GM23338 (cell line): ENCODE results near the gene DGCR8. TPM values are rescaled to one million over a fixed set of nuclear protein-coding genes. Genes with fewer than 3 reads are reported as not detected.

Experiments used
- ATAC-seq: fragments of 200-7000 bp; cut with Tn5 transposase; 3 replicates; pipeline ENCODE4 v1.9.1; 2020
- DNase-seq: peaks from one replicate; pipeline ENCODE4 v3.0.0-alpha.2; 2015; ENCODE audit warnings: low spot score
- H2AFZ ChIP-seq: fragments of 200-600 bp; sonication (generic); 2 replicates; pipeline ENCODE4 v1.8.0; 2016; ENCODE audit warnings: antibody characterized with exemption, mild to moderate bottlenecking, moderate library complexity
- H3F3A ChIP-seq: fragments of 200-600 bp; sonication (generic); replicated peaks from 2 replicates; pipeline ENCODE4 v1.8.0; 2017; ENCODE audit warnings: antibody characterized with exemption, mixed run types, low read depth
- H3K27ac ChIP-seq: fragments of 200-600 bp; sonication (generic); 2 replicates; pipeline ENCODE4 v1.6.1; 2016; ENCODE audit warnings: low read depth
- H3K27me3 ChIP-seq: fragments of 200-600 bp; sonication (generic); 2 replicates; pipeline ENCODE4 v1.8.0; 2016; ENCODE audit warnings: mild to moderate bottlenecking, mixed run types, moderate library complexity; ENCODE audit not compliant: insufficient read depth
- H3K36me3 ChIP-seq: fragments of 200-600 bp; sonication (generic); 2 replicates; pipeline ENCODE4 v1.8.0; 2016; ENCODE audit warnings: mild to moderate bottlenecking; ENCODE audit not compliant: insufficient read depth
- H3K4me1 ChIP-seq: fragments of 200-600 bp; sonication (generic); 2 replicates; pipeline ENCODE4 v1.8.0; 2016; ENCODE audit warnings: mild to moderate bottlenecking, moderate library complexity; ENCODE audit not compliant: insufficient read depth
- H3K4me2 ChIP-seq: fragments of 200-600 bp; sonication (generic); 2 replicates; pipeline ENCODE4 v1.7.1; 2017; ENCODE audit warnings: mixed run types
- H3K4me3 ChIP-seq: fragments of 200-600 bp; sonication (generic); 2 replicates; pipeline ENCODE4 v1.6.1; 2016; ENCODE audit warnings: mixed run types
- H3K79me2 ChIP-seq: fragments of 200-600 bp; sonication (generic); replicated peaks from 2 replicates; pipeline ENCODE4 v1.8.0; 2017; ENCODE audit warnings: mild to moderate bottlenecking; ENCODE audit not compliant: insufficient read depth
- H3K9me2 ChIP-seq: fragments of 200-600 bp; sonication (generic); 2 replicates; pipeline ENCODE4 v1.8.0; 2017; ENCODE audit not compliant: insufficient read depth
- H4K20me1 ChIP-seq: fragments of 200-600 bp; sonication (generic); replicated peaks from 2 replicates; pipeline ENCODE4 v1.8.0; 2017; ENCODE audit warnings: mild to moderate bottlenecking; ENCODE audit not compliant: insufficient read depth
- H3K27ac Mint-ChIP-seq: 2 replicates; pipeline ENCODE4 v1.8.0; 2020; ENCODE audit warnings: inconsistent platforms, mild to moderate bottlenecking, moderate library complexity, mixed read lengths
- H3K27me3 Mint-ChIP-seq: 3 replicates; pipeline ENCODE4 v1.8.0; 2022; ENCODE audit warnings: low read depth, mild to moderate bottlenecking, moderate library complexity, mixed read lengths, inconsistent platforms; ENCODE audit not compliant: insufficient read depth, poor library complexity
- H3K36me3 Mint-ChIP-seq: 3 replicates; pipeline ENCODE4 v1.8.0; 2021; ENCODE audit warnings: low read depth, mild to moderate bottlenecking, inconsistent platforms, moderate library complexity, mixed read lengths
- H3K4me1 Mint-ChIP-seq: 3 replicates; pipeline ENCODE4 v1.8.0; 2020; ENCODE audit warnings: mild to moderate bottlenecking, inconsistent platforms, mixed read lengths
- H3K4me3 Mint-ChIP-seq: 3 replicates; pipeline ENCODE4 v1.8.0; 2021; ENCODE audit warnings: moderate library complexity, mild to moderate bottlenecking, inconsistent platforms, mixed read lengths
- H3K9me3 Mint-ChIP-seq: 3 replicates; pipeline ENCODE4 v1.8.0; 2020; ENCODE audit warnings: moderate library complexity, mild to moderate bottlenecking, inconsistent platforms, mixed read lengths
- CREB1 ChIP-seq: fragments of 250-450 bp; sonication (Bioruptor Pico); IDR thresholded peaks from 2 replicates; pipeline ENCODE4 v1.5.0; 2020; ENCODE audit warnings: low read depth, mild to moderate bottlenecking, moderate library complexity
- EZH2 ChIP-seq: fragments of 200-600 bp; sonication (generic); IDR thresholded peaks from one replicate; pipeline ENCODE4 v1.8.0; 2017; ENCODE audit warnings: antibody characterized with exemption, mild to moderate bottlenecking, low read depth; ENCODE audit not compliant: unreplicated experiment
- EZH2phosphoT487 ChIP-seq: fragments of 200-600 bp; sonication (generic); IDR thresholded peaks from one replicate; pipeline ENCODE4 v1.8.1; 2018; ENCODE audit warnings: antibody characterized with exemption; ENCODE audit not compliant: unreplicated experiment
- STAT1 ChIP-seq: IDR thresholded peaks from one replicate; pipeline ENCODE4 v1.6.1; 2016; ENCODE audit warnings: antibody characterized with exemption; ENCODE audit not compliant: unreplicated experiment
- ZNF114 ChIP-seq: fragments of 250-450 bp; sonication (Bioruptor Pico); IDR thresholded peaks from 2 replicates; pipeline ENCODE4 v1.5.0; 2020; ENCODE audit warnings: mild to moderate bottlenecking, moderate library complexity
- ZNF331 ChIP-seq: fragments of 250-450 bp; sonication (Bioruptor Pico); IDR thresholded peaks from 2 replicates; pipeline ENCODE4 v1.5.0; 2020; ENCODE audit warnings: low read depth, mild to moderate bottlenecking, moderate library complexity
- polyA plus RNA-seq: library from polyadenylated mRNA; unstranded; fragments of >200 nt; fragmentation: Nextera tagmentation; extraction: Ambion mirVana; gene quantifications from 2 replicates; pipeline ENCODE4 v1.2.1, GENCODE V29; 2016
- total RNA-seq: library from RNA; depleted of rRNA; stranded (reverse); fragments of >200 nt; shearing (Covaris generic); gene quantifications from 2 replicates; pipeline ENCODE4 v1.2.3, GENCODE V29; 2014
- TF ChIP-seq, protein P1 (sequence below): fragments of 250-450 bp; sonication (Bioruptor Pico); IDR thresholded peaks from 2 replicates; pipeline ENCODE4 v1.5.0; 2020; ENCODE audit warnings: mild to moderate bottlenecking, moderate library complexity

DGCR8 gene
- total and polyA plus RNA-seq, 2 experiments from 2014 or later, result 12.2 to 48.9 TPM

GRCh38 chr22:20065896-20066616 lies 14.0 kb upstream of the DGCR8 start:
- H3K4me3 ChIP-seq, result no peak overlapping the region
- no peaks in the 10 kb centered on the region for H3K36me3 ChIP-seq
- no peak for ATAC-seq
- H3K9me2 ChIP-seq, result no peaks in the 10 kb centered on the region
- no peaks in the 10 kb centered on the region for H4K20me1 ChIP-seq
- Mint-ChIP-seq H3K9me3 (no peaks in the 10 kb centered on the region), H3K27me3 (peaks cover 7% of the 10 kb centered on the region), H3K36me3 (no peaks in the 10 kb centered on the region; the same call in 2 of the 3 replicates), H3K27ac (no peak overlapping the region), H3K4me3 (no peak overlapping the region), H3K4me1 (no peaks in the 10 kb centered on the region)
- no peak for TF ChIP-seq ZNF114 (CRISPR knock-in tag)
- TF ChIP-seq CREB1 (CRISPR knock-in tag), result no peak
- TF ChIP-seq STAT1, result no peak
- no peak for TF ChIP-seq EZH2
- TF ChIP-seq EZH2phosphoT487, result no peak
- TF ChIP-seq, protein P1, sequence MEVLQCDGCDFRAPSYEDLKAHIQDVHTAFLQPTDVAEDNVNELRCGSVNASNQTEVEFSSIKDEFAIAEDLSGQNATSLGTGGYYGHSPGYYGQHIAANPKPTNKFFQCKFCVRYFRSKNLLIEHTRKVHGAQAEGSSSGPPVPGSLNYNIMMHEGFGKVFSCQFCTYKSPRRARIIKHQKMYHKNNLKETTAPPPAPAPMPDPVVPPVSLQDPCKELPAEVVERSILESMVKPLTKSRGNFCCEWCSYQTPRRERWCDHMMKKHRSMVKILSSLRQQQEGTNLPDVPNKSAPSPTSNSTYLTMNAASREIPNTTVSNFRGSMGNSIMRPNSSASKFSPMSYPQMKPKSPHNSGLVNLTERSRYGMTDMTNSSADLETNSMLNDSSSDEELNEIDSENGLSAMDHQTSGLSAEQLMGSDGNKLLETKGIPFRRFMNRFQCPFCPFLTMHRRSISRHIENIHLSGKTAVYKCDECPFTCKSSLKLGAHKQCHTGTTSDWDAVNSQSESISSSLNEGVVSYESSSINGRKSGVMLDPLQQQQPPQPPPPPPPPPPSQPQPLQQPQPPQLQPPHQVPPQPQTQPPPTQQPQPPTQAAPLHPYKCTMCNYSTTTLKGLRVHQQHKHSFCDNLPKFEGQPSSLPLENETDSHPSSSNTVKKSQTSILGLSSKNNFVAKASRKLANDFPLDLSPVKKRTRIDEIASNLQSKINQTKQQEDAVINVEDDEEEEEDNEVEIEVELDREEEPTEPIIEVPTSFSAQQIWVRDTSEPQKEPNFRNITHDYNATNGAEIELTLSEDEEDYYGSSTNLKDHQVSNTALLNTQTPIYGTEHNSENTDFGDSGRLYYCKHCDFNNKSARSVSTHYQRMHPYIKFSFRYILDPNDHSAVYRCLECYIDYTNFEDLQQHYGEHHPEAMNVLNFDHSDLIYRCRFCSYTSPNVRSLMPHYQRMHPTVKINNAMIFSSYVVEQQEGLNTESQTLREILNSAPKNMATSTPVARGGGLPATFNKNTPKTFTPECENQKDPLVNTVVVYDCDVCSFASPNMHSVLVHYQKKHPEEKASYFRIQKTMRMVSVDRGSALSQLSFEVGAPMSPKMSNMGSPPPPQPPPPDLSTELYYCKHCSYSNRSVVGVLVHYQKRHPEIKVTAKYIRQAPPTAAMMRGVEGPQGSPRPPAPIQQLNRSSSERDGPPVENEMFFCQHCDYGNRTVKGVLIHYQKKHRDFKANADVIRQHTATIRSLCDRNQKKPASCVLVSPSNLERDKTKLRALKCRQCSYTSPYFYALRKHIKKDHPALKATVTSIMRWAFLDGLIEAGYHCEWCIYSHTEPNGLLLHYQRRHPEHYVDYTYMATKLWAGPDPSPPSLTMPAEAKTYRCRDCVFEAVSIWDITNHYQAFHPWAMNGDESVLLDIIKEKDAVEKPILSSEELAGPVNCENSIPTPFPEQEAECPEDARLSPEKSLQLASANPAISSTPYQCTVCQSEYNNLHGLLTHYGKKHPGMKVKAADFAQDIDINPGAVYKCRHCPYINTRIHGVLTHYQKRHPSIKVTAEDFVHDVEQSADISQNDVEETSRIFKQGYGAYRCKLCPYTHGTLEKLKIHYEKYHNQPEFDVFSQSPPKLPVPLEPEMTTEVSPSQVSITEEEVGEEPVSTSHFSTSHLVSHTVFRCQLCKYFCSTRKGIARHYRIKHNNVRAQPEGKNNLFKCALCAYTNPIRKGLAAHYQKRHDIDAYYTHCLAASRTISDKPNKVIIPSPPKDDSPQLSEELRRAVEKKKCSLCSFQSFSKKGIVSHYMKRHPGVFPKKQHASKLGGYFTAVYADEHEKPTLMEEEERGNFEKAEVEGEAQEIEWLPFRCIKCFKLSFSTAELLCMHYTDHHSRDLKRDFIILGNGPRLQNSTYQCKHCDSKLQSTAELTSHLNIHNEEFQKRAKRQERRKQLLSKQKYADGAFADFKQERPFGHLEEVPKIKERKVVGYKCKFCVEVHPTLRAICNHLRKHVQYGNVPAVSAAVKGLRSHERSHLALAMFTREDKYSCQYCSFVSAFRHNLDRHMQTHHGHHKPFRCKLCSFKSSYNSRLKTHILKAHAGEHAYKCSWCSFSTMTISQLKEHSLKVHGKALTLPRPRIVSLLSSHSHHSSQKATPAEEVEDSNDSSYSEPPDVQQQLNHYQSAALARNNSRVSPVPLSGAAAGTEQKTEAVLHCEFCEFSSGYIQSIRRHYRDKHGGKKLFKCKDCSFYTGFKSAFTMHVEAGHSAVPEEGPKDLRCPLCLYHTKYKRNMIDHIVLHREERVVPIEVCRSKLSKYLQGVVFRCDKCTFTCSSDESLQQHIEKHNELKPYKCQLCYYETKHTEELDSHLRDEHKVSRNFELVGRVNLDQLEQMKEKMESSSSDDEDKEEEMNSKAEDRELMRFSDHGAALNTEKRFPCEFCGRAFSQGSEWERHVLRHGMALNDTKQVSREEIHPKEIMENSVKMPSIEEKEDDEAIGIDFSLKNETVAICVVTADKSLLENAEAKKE (CRISPR knock-in tag), result no peak
- TF ChIP-seq ZNF331 (CRISPR knock-in tag), result no peak
- H3K79me2 ChIP-seq, result no peaks in the 10 kb centered on the region
- no peak overlapping the region for H3K4me2 ChIP-seq
- H3K27me3 ChIP-seq, result no peaks in the 10 kb centered on the region
- no peak overlapping the region for H3K27ac ChIP-seq
- H3F3A ChIP-seq, result no peaks in the 10 kb centered on the region
- H3K4me1 ChIP-seq, result no peaks in the 10 kb centered on the region
- H2AFZ ChIP-seq, result no peak overlapping the region
- DNase-seq, result no peak
